HG03439 (cell line): ENCODE measurements around the gene HELZ.
"Not testable (repeated sequence)": the region's sequence is repeated elsewhere in the genome, so short reads cannot be mapped to it uniquely, and the experiment has no call there.

Experiments
- ATAC-seq: cut with Tn5 transposase; IDR thresholded peaks from one replicate; pipeline ENCODE4 v1.9.1; 2021; ENCODE audit warnings: mild to moderate bottlenecking, moderate library complexity; ENCODE audit not compliant: unreplicated experiment

HELZ gene

GRCh38 chr17:67055041-67055443, 190.0 kb downstream of the HELZ start:
- no peak for ATAC-seq

DNA sequence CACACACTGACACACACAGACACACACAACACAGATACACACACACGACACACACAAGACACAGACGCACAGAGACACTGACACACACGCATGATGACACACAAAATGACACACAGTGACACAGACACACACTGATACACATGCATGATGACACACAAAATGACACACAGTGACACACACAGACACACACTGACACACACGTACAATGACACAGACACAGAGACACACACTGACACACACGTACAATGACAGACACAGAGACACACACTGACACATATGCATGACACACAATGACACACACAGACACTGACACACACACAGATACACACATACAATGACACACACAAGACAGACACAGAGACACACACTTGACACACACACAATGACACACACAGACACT, 190.4 kb downstream of the HELZ start:
- no peak for ATAC-seq

GRCh38 chr17:67054011-67054591, 190.9 kb downstream of the HELZ start:
- ATAC-seq = no peak

DNA sequence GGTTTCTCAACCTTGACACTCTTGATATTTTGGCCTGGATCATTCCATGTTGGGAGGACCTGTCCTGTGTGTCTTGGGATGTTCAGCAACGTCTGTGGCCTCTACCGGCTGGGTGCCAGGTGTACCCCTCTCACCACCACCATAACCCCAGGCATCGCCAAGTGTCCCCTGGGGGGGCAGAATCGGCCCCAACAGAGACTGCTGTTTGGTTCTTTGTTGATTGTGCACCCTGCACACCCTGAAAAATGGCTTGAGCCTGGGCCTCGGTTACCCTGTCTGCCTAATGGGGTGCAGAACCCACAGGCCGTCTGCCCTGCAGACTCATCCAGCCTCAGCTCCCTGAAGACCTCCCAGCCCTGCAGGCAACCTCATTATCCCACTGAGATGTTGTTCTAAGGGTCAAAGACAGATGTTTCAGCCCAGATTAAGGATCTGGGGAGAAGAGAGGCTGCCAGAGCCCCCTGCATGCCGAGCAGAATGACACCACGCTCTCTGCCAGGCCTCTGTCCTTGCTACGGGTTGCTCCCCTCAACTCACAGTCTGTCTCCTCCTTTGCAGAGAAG, 191.5 kb downstream of the HELZ start:
- no peak for ATAC-seq

- no peak for ATAC-seq
Observed at GRCh38 chr17:67052720-67053437, 192.1 kb downstream of the HELZ start.

DNA sequence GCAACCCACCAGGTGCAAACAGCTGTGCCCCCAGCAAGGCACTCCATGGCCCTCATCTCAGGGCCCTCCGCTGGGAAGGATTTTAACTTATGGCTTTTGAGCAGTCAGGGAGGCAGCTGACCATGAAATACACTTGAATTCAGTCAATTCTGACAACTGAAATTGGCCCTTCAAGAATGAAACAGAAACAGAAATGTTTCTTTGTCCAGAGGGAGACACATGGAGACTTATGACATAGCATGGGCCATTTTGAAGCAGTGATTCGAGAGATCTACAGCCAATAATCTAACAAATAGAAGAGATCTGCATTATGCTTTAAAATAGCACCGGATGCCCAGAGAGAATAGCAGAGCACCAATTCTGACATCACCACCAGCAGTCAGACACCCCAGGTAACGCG, 193.2 kb downstream of the HELZ start:
- ATAC-seq = no peak

- ATAC-seq = no peak
Observed at GRCh38 chr17:67051155-67051538, 193.8 kb downstream of the HELZ start.

GRCh38 chr17:67050471-67051154, 194.4 kb downstream of the HELZ start:
- no peak for ATAC-seq

- no peak for ATAC-seq
Observed at GRCh38 chr17:67050066-67050465, 194.9 kb downstream of the HELZ start.

- ATAC-seq = no peak
Observed at GRCh38 chr17:67049025-67049739, 195.8 kb downstream of the HELZ start.

DNA sequence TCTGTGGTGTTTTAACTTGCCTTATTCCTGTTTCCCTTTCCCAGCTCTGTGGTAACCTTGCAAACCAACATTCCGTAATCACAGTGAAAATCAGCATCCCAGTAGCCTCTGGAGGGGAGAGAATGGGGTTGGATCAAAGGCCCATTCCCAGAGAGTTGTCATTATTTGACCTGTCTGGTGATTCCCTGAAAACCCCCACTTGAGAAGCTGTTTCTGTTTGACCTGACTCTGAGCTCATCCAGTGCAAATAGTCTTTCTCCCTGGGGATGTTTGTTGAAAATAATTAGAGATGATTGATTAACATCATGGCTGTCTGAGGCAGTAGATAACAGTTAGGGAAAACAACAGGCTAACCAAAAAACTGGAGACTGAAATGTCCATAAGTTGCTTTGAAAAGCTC, 197.6 kb downstream of the HELZ start:
- ATAC-seq = no peak

GRCh38 chr17:67046398-67046797, 198.6 kb downstream of the HELZ start:
- no peak for ATAC-seq

DNA sequence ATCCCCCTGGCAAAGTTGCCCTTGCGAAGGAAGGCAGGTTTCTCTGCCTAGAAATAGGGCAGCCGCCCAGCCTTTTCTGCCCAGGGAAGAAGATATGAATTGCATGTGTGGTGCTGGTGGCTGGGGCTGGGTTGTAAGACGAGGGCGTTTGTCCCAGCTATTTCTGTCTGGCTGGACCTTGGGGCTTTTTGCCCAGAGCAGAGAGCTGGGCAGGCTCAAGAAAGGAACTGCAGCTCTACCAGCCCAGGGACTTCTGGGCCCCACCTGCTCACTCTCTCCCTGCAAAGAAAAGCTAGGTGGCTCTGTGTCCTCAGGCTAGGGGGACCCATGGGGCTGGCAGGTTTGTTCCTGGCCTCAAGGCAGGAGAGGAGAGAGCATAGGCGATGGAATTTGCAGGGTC, 200.1 kb downstream of the HELZ start:
- ATAC-seq = no peak

- no peak for ATAC-seq
Observed at GRCh38 chr17:67044016-67044772, 200.8 kb downstream of the HELZ start, which contains the start of gene CACNG1. CACNG1 (plus strand) TSS chr17:67044554; CDS start chr17:67044661, 107 bp downstream.

GRCh38 chr17:67043283-67043682, 201.7 kb downstream of the HELZ start:
- ATAC-seq = no peak

- ATAC-seq = no peak
Observed at GRCh38 chr17:67041941-67042899, 202.8 kb downstream of the HELZ start.

- no peak for ATAC-seq
Observed at GRCh38 chr17:67041531-67041930, 203.5 kb downstream of the HELZ start.

DNA sequence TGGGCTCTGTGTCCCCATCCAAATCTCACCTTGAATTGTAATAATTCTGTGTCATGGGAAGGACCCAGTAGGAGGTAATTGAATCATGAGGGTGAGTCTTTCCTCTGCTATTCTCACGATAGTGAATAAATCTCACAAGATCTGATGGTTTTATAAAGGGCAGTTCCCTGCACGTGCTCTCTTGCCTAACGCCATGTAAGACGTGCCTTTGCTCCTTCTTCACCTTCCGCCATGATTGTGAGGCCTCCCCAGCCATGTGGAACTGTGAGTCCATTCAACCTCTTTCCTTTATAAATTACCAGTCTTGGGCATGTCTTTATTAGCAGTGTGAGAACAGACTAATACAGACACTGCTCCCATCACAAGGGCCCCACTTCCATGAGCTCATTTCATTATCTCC, 203.9 kb downstream of the HELZ start:
- ATAC-seq = not testable (repeated sequence)

- no peak for ATAC-seq
Observed at GRCh38 chr17:67040652-67041051, 204.3 kb downstream of the HELZ start.
